Stimulated activated CD8-positive, alpha-beta memory T cell treated with anti-CD3 and anti-CD28 coated beads, Interleukin-4, amount 100 ng/mL, for 1 hour (primary cell): ENCODE data around the gene MS4A18.

ENCODE experiments used
- DNase-seq, 2 donors: peaks; one replicate each; pipeline ENCODE4 v3.0.0-alpha.2; 2020; ENCODE audit warnings: low read depth in 2 of 2, low spot score in 1 of 2

The MS4A18 gene

DNA sequence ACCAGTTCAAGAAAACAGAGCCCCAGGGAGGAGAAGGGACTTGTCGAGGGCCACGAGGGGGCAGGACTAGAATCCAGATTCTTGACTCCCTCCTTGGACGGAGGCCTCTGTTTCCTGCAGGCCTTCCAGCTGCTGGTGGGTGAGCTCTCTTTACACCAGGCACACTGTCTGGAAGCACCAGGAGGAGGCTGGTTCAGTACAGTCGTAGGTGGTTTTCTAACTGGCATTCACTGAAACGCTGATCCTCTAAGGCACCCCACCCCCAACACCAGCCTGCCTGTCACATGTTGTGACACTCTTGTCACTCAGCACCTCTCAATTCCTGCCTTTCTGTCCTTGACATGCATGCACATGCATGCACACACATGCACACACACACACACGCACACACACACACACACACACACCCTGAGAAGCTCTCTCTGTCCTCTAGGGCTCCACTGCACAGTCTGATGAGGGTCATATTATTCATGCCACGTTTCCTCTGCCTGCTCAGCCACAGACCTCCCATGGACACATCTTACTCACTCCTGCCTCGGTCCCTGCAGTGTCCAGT lies 61.4 kb downstream of the MS4A18 start:
- no peak for DNase-seq

DNA sequence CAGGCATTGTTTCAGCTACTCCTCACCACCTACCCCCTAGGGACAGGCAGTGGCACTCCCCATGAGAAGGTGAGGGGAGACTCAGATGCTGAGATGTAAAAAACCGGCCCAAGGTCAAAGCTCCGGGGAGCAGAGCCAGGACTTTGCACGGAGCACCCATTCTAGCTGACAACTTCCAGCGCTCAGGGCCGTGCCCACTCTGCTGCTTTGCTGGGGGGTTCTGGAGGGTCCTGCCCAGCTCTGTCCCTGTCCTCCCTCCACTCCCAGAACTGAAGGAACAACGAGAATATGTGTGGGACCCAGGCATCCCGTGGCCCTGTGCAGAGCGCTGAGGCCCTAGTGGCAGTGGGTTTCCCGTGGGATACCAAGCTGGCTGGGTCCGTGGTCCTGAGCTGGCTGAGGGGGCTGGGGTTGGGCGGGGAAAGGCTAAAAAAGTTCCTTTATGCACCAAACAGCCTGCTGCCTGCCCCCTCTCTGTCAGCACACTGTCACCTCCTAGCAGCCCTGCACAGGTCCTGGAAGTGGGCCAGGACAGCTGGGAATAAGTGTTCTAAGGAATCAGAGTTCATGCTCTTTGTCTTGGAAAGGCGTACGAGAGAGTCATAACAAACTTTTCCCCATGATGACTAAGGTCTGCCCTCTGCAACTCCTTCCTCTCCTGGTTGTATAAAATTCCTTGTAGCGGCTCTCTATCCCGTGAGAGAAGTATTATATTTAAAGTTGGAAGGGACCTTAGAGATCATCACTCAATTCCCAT lies 62.5 kb downstream of the MS4A18 start:
- DNase-seq: no peak

DNA sequence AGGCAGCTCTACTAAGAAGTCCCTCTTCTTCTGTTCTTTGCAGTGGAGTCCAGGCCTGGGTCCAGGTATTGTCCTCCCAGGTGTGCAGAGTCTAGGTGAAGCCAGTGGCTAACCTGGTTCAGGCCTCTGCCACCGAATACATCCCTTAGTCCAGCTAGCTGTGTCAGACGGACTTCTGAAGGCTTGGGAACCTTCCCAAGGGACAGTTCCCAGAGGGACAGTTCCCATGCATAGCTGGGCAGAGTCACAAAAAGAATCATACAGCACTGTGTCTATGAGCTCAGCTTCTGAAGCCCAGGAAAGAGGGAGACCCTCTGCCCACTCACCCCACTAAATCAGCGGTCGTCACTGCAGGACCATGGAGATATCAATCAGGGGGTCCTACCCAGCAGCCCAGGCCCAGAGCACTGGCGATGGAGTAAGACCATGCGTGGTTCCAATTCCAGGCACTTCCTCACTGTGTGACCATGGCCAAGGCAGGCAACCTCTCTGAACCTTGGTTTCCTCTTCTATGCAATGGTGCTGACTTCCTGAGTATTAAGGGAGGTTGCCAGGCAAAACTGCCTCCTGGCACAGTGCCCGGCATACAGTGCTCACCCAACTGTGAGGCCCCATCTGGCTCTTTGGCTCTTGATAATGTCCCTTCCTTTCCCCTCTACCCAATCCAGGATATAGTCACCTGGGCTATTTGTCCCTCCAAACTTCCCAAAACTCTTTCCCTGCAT lies 64.0 kb downstream of the MS4A18 start:
- DNase-seq: no peak

DNA sequence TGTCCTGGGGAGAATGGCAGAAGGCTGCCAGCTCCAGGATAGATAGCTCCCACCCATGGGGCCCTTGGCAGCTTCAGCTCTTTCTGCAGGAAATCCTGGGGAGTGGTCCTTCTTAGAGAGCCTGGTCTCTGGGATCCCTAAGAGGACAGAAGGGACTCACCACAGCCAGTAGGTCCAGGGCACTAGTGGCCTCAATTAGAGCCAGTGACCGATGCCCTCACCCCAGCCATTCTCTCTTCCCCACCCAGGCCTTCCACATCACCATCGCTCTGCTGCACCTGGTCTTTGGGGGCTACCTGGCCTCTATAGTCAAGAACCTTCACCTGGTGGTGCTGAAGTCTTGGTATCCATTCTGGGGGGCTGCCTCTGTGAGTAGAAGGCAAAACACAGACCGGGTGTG lies 66.2 kb downstream of the MS4A18 start:
- no peak for DNase-seq

DNA sequence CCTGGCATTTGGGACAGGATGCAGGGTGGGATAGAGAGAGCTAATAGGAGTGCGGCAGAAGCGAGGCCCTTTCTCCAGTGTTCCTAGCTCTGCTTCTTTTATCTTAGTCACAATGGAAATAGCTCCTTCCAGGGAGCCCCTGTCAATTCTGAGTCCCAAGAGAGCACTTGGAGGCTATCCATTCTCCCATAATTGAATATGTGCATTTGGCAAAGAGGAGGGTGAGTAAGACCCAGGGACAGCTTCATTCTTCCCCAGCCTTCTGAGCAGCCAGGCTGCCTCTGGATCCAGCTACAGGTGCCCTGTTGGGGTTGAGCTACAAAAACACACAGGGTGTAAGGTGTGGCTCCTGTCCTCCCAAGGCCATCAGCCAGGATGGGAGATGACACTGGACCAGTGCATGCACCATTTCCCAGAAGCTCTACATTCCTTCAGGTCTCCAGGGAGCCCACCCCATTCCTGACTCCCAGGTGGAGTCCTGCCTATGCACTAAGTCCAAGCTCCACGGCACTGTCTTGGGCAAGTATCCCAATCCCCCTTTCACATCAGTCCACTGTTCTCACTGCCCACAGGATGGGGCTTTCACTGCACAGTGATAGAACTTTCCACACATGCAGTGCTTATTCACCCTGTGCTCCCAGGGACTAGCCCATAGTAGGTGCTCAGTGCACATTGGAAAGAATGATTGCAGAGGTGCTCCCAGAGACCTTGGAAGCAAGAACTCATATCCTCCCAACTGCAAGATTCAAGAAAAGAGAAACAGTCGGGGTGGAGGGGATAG lies 66.8 kb downstream of the MS4A18 start:
- DNase-seq: no peak

DNA sequence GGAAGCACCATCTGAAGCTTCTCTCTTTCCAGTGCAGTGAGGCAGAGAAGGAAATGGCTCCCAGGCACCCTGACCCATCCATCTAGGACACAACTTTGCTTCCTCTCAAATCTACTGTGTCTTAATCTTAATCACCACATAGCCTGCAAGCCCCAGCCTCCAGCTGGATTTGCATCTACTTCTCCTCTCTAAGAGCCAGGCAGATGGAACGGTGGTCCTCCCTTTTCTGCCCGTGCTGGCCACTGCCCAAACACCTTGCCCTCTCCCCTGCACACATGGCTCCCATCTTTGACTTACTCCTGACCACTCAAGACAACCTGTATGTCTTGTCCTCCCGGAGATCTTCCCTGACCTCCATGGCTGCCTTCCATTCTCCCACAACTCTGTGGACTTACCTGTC lies 68.0 kb downstream of the MS4A18 start:
- no peak for DNase-seq
